DOHH2 (cell line): ENCODE data around the gene HS6ST1.

Experiments
- H3F3A ChIP-seq: fragments of 200-600 bp; sonication (generic), shearing (Covaris generic); 2 replicates; pipeline ENCODE4 v1.6.0; 2016; ENCODE audit warnings: antibody characterized with exemption, mild to moderate bottlenecking; ENCODE audit not compliant: control insufficient read depth, insufficient read depth
- H3K27ac ChIP-seq: fragments of 200-600 bp; sonication (generic); 2 replicates; pipeline ENCODE4 v1.5.1; 2014; ENCODE audit warnings: low read depth, mild to moderate bottlenecking, low read length, moderate library complexity
- H3K27me3 ChIP-seq: fragments of 200-600 bp; sonication (generic); 2 replicates; pipeline ENCODE4 v1.6.1; 2014; ENCODE audit warnings: mild to moderate bottlenecking, low read length, mixed read lengths; ENCODE audit not compliant: control insufficient read depth
- H3K36me3 ChIP-seq: fragments of 200-600 bp; sonication (generic); 2 replicates; pipeline ENCODE4 v1.6.1; 2014; ENCODE audit warnings: mild to moderate bottlenecking, low read length, moderate library complexity, mixed read lengths; ENCODE audit not compliant: control insufficient read depth
- H3K4me1 ChIP-seq: fragments of 200-600 bp; sonication (generic); 2 replicates; pipeline ENCODE4 v1.6.1; 2014; ENCODE audit warnings: mild to moderate bottlenecking, low read length, mixed read lengths; ENCODE audit not compliant: control insufficient read depth
- H3K4me2 ChIP-seq: fragments of 200-600 bp; sonication (generic); 2 replicates; pipeline ENCODE4 v1.6.0; 2014; ENCODE audit warnings: mild to moderate bottlenecking, low read length, moderate library complexity
- H3K4me3 ChIP-seq: fragments of 200-600 bp; sonication (generic); 2 replicates; pipeline ENCODE4 v1.5.1; 2014; ENCODE audit warnings: mild to moderate bottlenecking, low read length, mixed read lengths
- H3K79me2 ChIP-seq: fragments of 200-600 bp; sonication (generic); 2 replicates; pipeline ENCODE4 v1.6.1; 2014; ENCODE audit warnings: mild to moderate bottlenecking, low read length, mixed read lengths; ENCODE audit not compliant: control insufficient read depth
- H3K9me2 ChIP-seq: fragments of 200-600 bp; sonication (generic); replicated peaks from 2 replicates; pipeline ENCODE4 v1.6.1; 2014; ENCODE audit warnings: mild to moderate bottlenecking, low read length, mixed read lengths; ENCODE audit not compliant: control insufficient read depth
- H3K9me3 ChIP-seq: fragments of 200-600 bp; sonication (generic); 2 replicates; pipeline ENCODE4 v1.6.1; 2014; ENCODE audit warnings: antibody characterized with exemption, low read length, mixed read lengths; ENCODE audit not compliant: control insufficient read depth, insufficient read depth
- H4K20me1 ChIP-seq: fragments of 200-600 bp; sonication (generic); 2 replicates; pipeline ENCODE4 v1.6.0; 2014; ENCODE audit warnings: low read depth, mild to moderate bottlenecking, antibody characterized with exemption, low read length, moderate library complexity; ENCODE audit not compliant: control insufficient read depth, insufficient read depth
- CTCF ChIP-seq: fragments of 200-600 bp; sonication (generic); IDR thresholded peaks from one replicate; pipeline ENCODE4 v1.5.1; 2014; ENCODE audit warnings: antibody characterized with exemption, mild to moderate bottlenecking, low read depth, low read length; ENCODE audit not compliant: poor library complexity, severe bottlenecking
- EZH2phosphoT487 ChIP-seq: fragments of 200-600 bp; sonication (generic); IDR thresholded peaks from 2 replicates; pipeline ENCODE4 v1.6.1; 2017; ENCODE audit warnings: borderline replicate concordance, mild to moderate bottlenecking, antibody characterized with exemption, low read length, moderate library complexity, mixed read lengths

The HS6ST1 gene

DNA sequence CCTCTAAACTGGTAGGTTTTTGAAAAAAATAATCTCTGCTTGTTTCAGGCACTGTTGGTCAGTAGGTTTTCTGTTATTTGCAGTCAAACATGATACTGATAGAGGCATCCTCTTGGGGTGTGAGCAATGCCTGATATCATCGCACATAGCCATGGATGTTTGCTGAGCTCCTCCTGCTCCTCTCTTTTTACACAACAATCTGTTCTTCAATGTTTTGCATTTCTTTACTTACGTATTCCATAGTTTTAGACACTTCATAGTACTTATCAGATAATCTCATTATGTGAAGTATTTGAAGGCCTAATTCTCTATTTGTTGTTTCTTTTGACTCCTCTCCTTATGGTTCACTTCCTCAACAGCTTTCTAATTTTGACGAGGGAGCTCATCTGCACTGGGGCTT is 23.0 kb upstream of the HS6ST1 start:
- TF ChIP-seq CTCF = no peak
- no peak for TF ChIP-seq EZH2phosphoT487
- H3K9me3 ChIP-seq = peaks cover 4% of the 10 kb centered on the region; the same call in 1 of the 2 replicates
- no peaks in the 10 kb centered on the region for H3K79me2 ChIP-seq
- no peak overlapping the region for H3K4me3 ChIP-seq
- H3K4me1 ChIP-seq = no peaks in the 10 kb centered on the region
- H3K9me2 ChIP-seq = no peaks in the 10 kb centered on the region
- H3K4me2 ChIP-seq = no peak overlapping the region
- H4K20me1 ChIP-seq = no peaks in the 10 kb centered on the region
- H3K27ac ChIP-seq = no peak overlapping the region
- no peaks in the 10 kb centered on the region for H3K36me3 ChIP-seq
- no peaks in the 10 kb centered on the region for H3K27me3 ChIP-seq
- no peaks in the 10 kb centered on the region for H3F3A ChIP-seq

GRCh38 chr2:128332091-128332634 is 13.5 kb upstream of the HS6ST1 start:
- peaks cover 4% of the 10 kb centered on the region; the same call in 1 of the 2 replicates for H3K4me1 ChIP-seq
- no peaks in the 10 kb centered on the region for H3K9me2 ChIP-seq
- no peak overlapping the region for H3K27ac ChIP-seq
- H4K20me1 ChIP-seq = no peaks in the 10 kb centered on the region
- H3K9me3 ChIP-seq = peaks cover 11% of the 10 kb centered on the region
- no peak overlapping the region for H3K4me2 ChIP-seq
- TF ChIP-seq EZH2phosphoT487 = no peak
- TF ChIP-seq CTCF = no peak
- no peaks in the 10 kb centered on the region for H3K27me3 ChIP-seq
- no peak overlapping the region for H3K4me3 ChIP-seq
- H3F3A ChIP-seq = no peaks in the 10 kb centered on the region
- H3K36me3 ChIP-seq = no peaks in the 10 kb centered on the region
- H3K79me2 ChIP-seq = no peaks in the 10 kb centered on the region

GRCh38 chr2:128330583-128330982 is 11.9 kb upstream of the HS6ST1 start:
- no peak for TF ChIP-seq CTCF
- no peak for TF ChIP-seq EZH2phosphoT487
- Histone ChIP-seq H3K9me3 (peaks cover 11% of the 10 kb centered on the region), H3K36me3 (no peaks in the 10 kb centered on the region)

More at GRCh38 chr2:128330583-128330982, 11.9 kb upstream of the HS6ST1 start:
- Histone ChIP-seq H3K4me3 (no peak overlapping the region), H3K27ac (no peak overlapping the region), H4K20me1 (no peaks in the 10 kb centered on the region), H3K9me2 (no peaks in the 10 kb centered on the region), H3K27me3 (no peaks in the 10 kb centered on the region), H3K4me1 (peaks cover 4% of the 10 kb centered on the region; the same call in 1 of the 2 replicates), H3K4me2 (no peak overlapping the region), H3K79me2 (no peaks in the 10 kb centered on the region), H3F3A (no peaks in the 10 kb centered on the region)
